LNCAP (cell line): Measurements from ENCODE around the gene BAHCC1.

Experiments used
- CTCF ChIP-seq: fragments of 450-650 bp; IDR thresholded peaks from 2 replicates; pipeline ENCODE4 v1.5.1; 2017; ENCODE audit warnings: mild to moderate bottlenecking

The BAHCC1 gene

GRCh38 chr17:81483085-81483861, 88.0 kb downstream of the BAHCC1 start:
- TF ChIP-seq CTCF, result no peak

GRCh38 chr17:81483862-81484194, 88.6 kb downstream of the BAHCC1 start:
- TF ChIP-seq CTCF, result no peak

GRCh38 chr17:81484195-81484979, 89.1 kb downstream of the BAHCC1 start:
- TF ChIP-seq CTCF, result peak; percentile 97

- TF ChIP-seq CTCF, result no peak
Observed at GRCh38 chr17:81486199-81486810, 91.0 kb downstream of the BAHCC1 start.

- no peak for TF ChIP-seq CTCF
Observed at GRCh38 chr17:81487089-81487486, 91.8 kb downstream of the BAHCC1 start.

GRCh38 chr17:81487487-81488275, 92.4 kb downstream of the BAHCC1 start:
- no peak for TF ChIP-seq CTCF

- TF ChIP-seq CTCF, result no peak
Observed at GRCh38 chr17:81488276-81488860, 93.1 kb downstream of the BAHCC1 start.
